ENCODE results near the gene RBM43.

- TF ChIP-seq CTCF (conservative IDR thresholded peaks at IDR 0.05; ENCODE audit: low read length), result no peak
- no peak for TF ChIP-seq EZH2phosphoT487 (IDR thresholded peaks at IDR 0.05; ENCODE audit: borderline replicate concordance, low read depth, low read length)
These were observed 18.2 kb downstream of the RBM43 start for GRCh38 chr2:151243468-151243867.
